Osteoblast (primary cell): ENCODE data around the gene SIL1. TPM values are rescaled to one million over a fixed set of nuclear protein-coding genes. Genes with fewer than 3 reads are reported as not detected.

Source experiments
- DNase-seq: peaks from one replicate; pipeline ENCODE4 v3.0.0; 2011; ENCODE audit warnings: low spot score, mixed read lengths; ENCODE audit not compliant: insufficient read length; ENCODE audit errors: missing footprints
- H2AFZ ChIP-seq: 2 replicates; pipeline ENCODE4 v1.6.0; 2011; ENCODE audit warnings: mild to moderate bottlenecking, low read length
- H3K27ac ChIP-seq: 2 replicates; pipeline ENCODE4 v1.5.1; 2011; ENCODE audit warnings: mild to moderate bottlenecking, low read depth, low read length, moderate library complexity
- H3K27me3 ChIP-seq: 2 replicates; pipeline ENCODE4 v1.6.0; 2012; ENCODE audit warnings: mild to moderate bottlenecking, control low read depth, inconsistent platforms, low read length, moderate library complexity; ENCODE audit not compliant: insufficient read depth
- H3K36me3 ChIP-seq: 2 replicates; pipeline ENCODE4 v1.5.1; 2011; ENCODE audit warnings: mild to moderate bottlenecking, low read length, control low read depth, moderate library complexity; ENCODE audit not compliant: insufficient read depth
- H3K4me1 ChIP-seq: 2 replicates; pipeline ENCODE4 v1.5.1; 2011; ENCODE audit warnings: mild to moderate bottlenecking, low read length, control low read depth, moderate library complexity; ENCODE audit not compliant: insufficient read depth
- H3K4me2 ChIP-seq: 2 replicates; pipeline ENCODE4 v1.6.0; 2011; ENCODE audit warnings: mild to moderate bottlenecking, low read length; ENCODE audit not compliant: insufficient read depth
- H3K4me3 ChIP-seq: fragments of 200-600 bp; sonication (generic); 3 replicates; pipeline ENCODE4 v1.5.1; 2012; ENCODE audit warnings: mild to moderate bottlenecking, low read length, inconsistent platforms; ENCODE audit not compliant: insufficient read depth
- H3K79me2 ChIP-seq: 2 replicates; pipeline ENCODE4 v1.6.0; 2012; ENCODE audit warnings: mild to moderate bottlenecking, low read length, control low read depth, inconsistent platforms; ENCODE audit not compliant: insufficient read depth
- H3K9me3 ChIP-seq: 2 replicates; pipeline ENCODE4 v1.5.1; 2011; ENCODE audit warnings: low read depth, low read length, control low read depth
- H4K20me1 ChIP-seq: 2 replicates; pipeline ENCODE4 v1.6.0; 2012; ENCODE audit warnings: mild to moderate bottlenecking, low read length, control low read depth; ENCODE audit not compliant: insufficient read depth
- total RNA-seq: library from RNA; depleted of rRNA; stranded (reverse); fragments of >200 nt; gene quantifications from 2 replicates; pipeline ENCODE4 v1.2.3, GENCODE V29; 2012
- TF ChIP-seq, protein P1 (sequence below): IDR thresholded peaks from 2 replicates; pipeline ENCODE4 v1.5.1; 2011; ENCODE audit warnings: mild to moderate bottlenecking, low read depth, low read length, moderate library complexity; ENCODE audit errors: extremely low read depth

The SIL1 gene
- total RNA-seq, 1 donor, result 65.1 TPM

- H3K27me3 ChIP-seq, result no peaks in the 10 kb centered on the region
- DNase-seq, result peak; percentile 47
These were observed 261.8 kb downstream of the SIL1 start for GRCh38 chr5:138936225-138936967.

GRCh38 chr5:138935466-138935865, 262.7 kb downstream of the SIL1 start:
- no peaks in the 10 kb centered on the region for H3K9me3 ChIP-seq
- no peaks in the 10 kb centered on the region for H3K79me2 ChIP-seq
- H2AFZ ChIP-seq, result no peak overlapping the region
- TF ChIP-seq, protein P1, sequence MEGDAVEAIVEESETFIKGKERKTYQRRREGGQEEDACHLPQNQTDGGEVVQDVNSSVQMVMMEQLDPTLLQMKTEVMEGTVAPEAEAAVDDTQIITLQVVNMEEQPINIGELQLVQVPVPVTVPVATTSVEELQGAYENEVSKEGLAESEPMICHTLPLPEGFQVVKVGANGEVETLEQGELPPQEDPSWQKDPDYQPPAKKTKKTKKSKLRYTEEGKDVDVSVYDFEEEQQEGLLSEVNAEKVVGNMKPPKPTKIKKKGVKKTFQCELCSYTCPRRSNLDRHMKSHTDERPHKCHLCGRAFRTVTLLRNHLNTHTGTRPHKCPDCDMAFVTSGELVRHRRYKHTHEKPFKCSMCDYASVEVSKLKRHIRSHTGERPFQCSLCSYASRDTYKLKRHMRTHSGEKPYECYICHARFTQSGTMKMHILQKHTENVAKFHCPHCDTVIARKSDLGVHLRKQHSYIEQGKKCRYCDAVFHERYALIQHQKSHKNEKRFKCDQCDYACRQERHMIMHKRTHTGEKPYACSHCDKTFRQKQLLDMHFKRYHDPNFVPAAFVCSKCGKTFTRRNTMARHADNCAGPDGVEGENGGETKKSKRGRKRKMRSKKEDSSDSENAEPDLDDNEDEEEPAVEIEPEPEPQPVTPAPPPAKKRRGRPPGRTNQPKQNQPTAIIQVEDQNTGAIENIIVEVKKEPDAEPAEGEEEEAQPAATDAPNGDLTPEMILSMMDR, result no peak
- no peak overlapping the region for H3K27ac ChIP-seq
- DNase-seq, result no peak
- H3K4me3 ChIP-seq, result no peak overlapping the region
- no peaks in the 10 kb centered on the region for H4K20me1 ChIP-seq
- H3K4me2 ChIP-seq, result no peak overlapping the region
- no peaks in the 10 kb centered on the region for H3K4me1 ChIP-seq
- no peaks in the 10 kb centered on the region for H3K27me3 ChIP-seq
- peaks cover 65% of the 10 kb centered on the region for H3K36me3 ChIP-seq

More at GRCh38 chr5:138936225-138936967, 261.8 kb downstream of the SIL1 start:
- Histone ChIP-seq H3K4me2 (no peak overlapping the region), H4K20me1 (no peaks in the 10 kb centered on the region), H3K27ac (no peak overlapping the region), H3K36me3 (peaks cover 56% of the 10 kb centered on the region), H3K4me1 (no peaks in the 10 kb centered on the region), H3K79me2 (no peaks in the 10 kb centered on the region), H3K9me3 (no peaks in the 10 kb centered on the region), H3K4me3 (no peak overlapping the region), H2AFZ (no peak overlapping the region)
- TF ChIP-seq, protein P1, result no peak

DNA sequence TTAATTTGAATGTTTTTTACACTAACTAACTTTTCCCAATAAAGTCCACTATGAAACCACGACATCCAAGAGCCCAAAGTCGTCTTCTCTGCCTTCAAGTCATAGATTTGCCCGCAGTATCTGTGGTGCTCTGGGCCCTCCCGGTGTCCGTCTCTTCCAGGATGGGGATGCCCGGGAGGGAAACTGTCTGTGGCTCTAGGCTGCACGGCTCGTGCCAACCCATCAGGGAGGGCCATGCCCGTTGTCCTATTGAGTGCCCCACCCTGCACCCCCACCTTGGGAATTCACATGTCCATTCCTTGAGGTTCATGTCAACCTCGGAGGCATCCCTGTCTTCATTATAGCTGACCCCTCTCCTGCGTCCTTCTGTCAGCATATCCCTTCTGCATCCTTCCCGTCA, 263.2 kb downstream of the SIL1 start:
- no peak for DNase-seq
- H3K4me1 ChIP-seq, result no peaks in the 10 kb centered on the region
- no peak overlapping the region for H3K27ac ChIP-seq
- H3K4me2 ChIP-seq, result no peak overlapping the region
- TF ChIP-seq, protein P1, result no peak
- peaks cover 70% of the 10 kb centered on the region for H3K36me3 ChIP-seq
- no peak overlapping the region for H3K4me3 ChIP-seq
- no peaks in the 10 kb centered on the region for H4K20me1 ChIP-seq
- no peaks in the 10 kb centered on the region for H3K79me2 ChIP-seq
- H3K9me3 ChIP-seq, result no peaks in the 10 kb centered on the region
- no peaks in the 10 kb centered on the region for H3K27me3 ChIP-seq
- no peak overlapping the region for H2AFZ ChIP-seq

- Histone ChIP-seq H3K27me3 (no peaks in the 10 kb centered on the region), H3K27ac (no peak overlapping the region), H2AFZ (no peak overlapping the region), H3K4me1 (no peaks in the 10 kb centered on the region), H3K79me2 (peaks cover 2% of the 10 kb centered on the region), H3K4me3 (no peak overlapping the region), H4K20me1 (peaks cover 6% of the 10 kb centered on the region), H3K4me2 (no peak overlapping the region), H3K9me3 (no peaks in the 10 kb centered on the region), H3K36me3 (peaks cover 80% of the 10 kb centered on the region)
- no peak for DNase-seq
- TF ChIP-seq, protein P1, result no peak
These were observed 264.5 kb downstream of the SIL1 start for GRCh38 chr5:138933522-138934290.
